ENCODE measurements around the gene RGL3. TPM values are rescaled to one million over a fixed set of nuclear protein-coding genes. Genes with fewer than 3 reads are reported as not detected.

Gene RGL3
- total and polyA plus RNA-seq, 2 of the 4 experiments (the other 2 are of a cell fraction), result 0.18 to 0.62 TPM

DNA sequence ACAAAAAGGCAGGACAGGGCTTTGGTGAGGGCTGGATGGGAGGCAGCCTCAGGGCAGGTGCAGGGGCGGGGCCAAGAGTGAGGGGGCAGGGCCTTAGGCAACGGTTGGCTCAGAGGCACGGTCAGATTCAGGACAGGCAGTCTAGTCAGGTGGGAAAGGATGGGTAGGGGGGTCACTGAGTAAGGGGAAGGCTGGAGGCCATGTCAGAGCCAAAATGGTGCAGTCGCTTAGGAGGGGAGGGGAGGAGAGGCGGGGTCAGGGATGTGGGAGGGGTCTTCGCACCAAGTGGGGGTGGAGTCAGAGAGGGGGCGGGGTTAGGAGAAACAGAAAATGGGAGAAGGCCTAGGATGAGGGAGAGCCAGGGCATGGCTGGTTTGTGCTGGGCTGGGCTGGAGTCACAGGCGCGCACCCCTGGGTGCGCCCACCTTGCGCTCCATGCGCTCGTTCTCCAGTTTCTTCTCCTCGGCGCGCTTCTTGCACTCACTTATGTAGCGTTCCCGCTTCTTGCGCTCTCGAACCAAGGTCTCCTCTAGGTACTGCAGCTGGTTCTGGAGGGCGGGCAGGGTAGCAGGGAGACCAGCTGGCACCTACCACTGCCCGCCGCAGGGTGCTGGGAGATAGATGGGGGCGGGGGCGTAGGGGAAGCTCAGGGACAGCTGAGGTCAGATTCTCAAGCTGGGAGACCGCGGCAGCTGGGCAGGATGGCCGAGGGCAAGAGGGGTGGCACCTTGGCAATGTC is 6.8 kb upstream of the RGL3 start:
- H3K9me1 ChIP-seq (ENCODE audit: insufficient read depth, low read length), result no peaks in the 10 kb centered on the region
- H2AFZ ChIP-seq (replicated peaks; ENCODE audit: low read length, poor library complexity), result no peak overlapping the region
- CTCF ChIA-PET, result no interaction called here
- intact Hi-C loops (cut with micrococcal nuclease) (no loop called here), in situ Hi-C loops (cut with MboI; ENCODE audit: low sequenced_read_pairs) (no loop called here), dilution Hi-C loops (cut with HindIII; ENCODE audit: low sequenced_read_pairs, unreplicated experiment) (no loop called here)
- no peak overlapping the region for H2AK5ac ChIP-seq (ENCODE audit: low read depth, low read length)
- H2BK20ac ChIP-seq (ENCODE audit: low read depth, low read length), result no peak overlapping the region
- no peak overlapping the region for H4K5ac ChIP-seq (ENCODE audit: low read depth, low read length)
- H2BK5ac ChIP-seq (ENCODE audit: low read depth, low read length, poor library complexity, severe bottlenecking), result no peak overlapping the region
- no peak for ATAC-seq (ENCODE audit: low read depth)
- peaks cover 26% of the 10 kb centered on the region for H3K27me3 ChIP-seq (ENCODE audit: control insufficient read depth, insufficient read depth, low read length)
- H4K8ac ChIP-seq (ENCODE audit: low read depth in 2 of 2, low read length in 2 of 2), result no peak overlapping the region
- H3K4ac ChIP-seq (ENCODE audit: low read depth, low read length), result no peak overlapping the region
- POLR2A ChIA-PET (ENCODE audit: unreplicated experiment), result no interaction called here
- no peak overlapping the region for H3K18ac ChIP-seq (ENCODE audit: low read depth, low read length)
- no peak overlapping the region for H3K27ac ChIP-seq (ENCODE audit: insufficient read depth, low read length)
- no peak overlapping the region for H2AK9ac ChIP-seq (replicated peaks; ENCODE audit: low read depth, low read length, poor library complexity)
- H3K36me3 ChIP-seq (ENCODE audit: control insufficient read depth, insufficient read depth, low read length), result no peaks in the 10 kb centered on the region
- H3K4me3 ChIP-seq (ENCODE audit: insufficient read depth, low read depth, low read length), result no peak overlapping the region
- H4K20me1 ChIP-seq (ENCODE audit: insufficient read depth, low read length), result no peaks in the 10 kb centered on the region
- no peak overlapping the region for H2BK15ac ChIP-seq (ENCODE audit: low read depth, low read length)
- TF ChIP-seq SMC3 (IDR thresholded peaks at IDR 0.05; ENCODE audit: low read depth, low read length) (no peak), NFE2L2 (IDR thresholded peaks at IDR 0.05; ENCODE audit: low read depth, low read length) (no peak), RCOR1 (IDR thresholded peaks at IDR 0.05; ENCODE audit: insufficient replicate concordance, low read length) (no peak), RFX5 (IDR thresholded peaks at IDR 0.05; ENCODE audit: low read depth, low read length) (no peak), BHLHE40 (IDR thresholded peaks at IDR 0.05; ENCODE audit: low read depth, low read length) (no peak), RAD21 (IDR thresholded peaks at IDR 0.05; ENCODE audit: low read length) (no peak), MAFK (IDR thresholded peaks at IDR 0.05; ENCODE audit: low read depth, low read length) (no peak), MXI1 (IDR thresholded peaks at IDR 0.05; ENCODE audit: borderline replicate concordance, low read depth, low read length) (no peak), CHD1 (IDR thresholded peaks at IDR 0.05; ENCODE audit: low read depth, low read length) (no peak), FOS (IDR thresholded peaks at IDR 0.05; ENCODE audit: low read depth, low read length) (no peak), POLR2A (IDR thresholded peaks at IDR 0.05; ENCODE audit: low read depth, low read length) (no peak), CEBPB (IDR thresholded peaks at IDR 0.05; ENCODE audit: low read depth, low read length) (no peak), MAZ (IDR thresholded peaks at IDR 0.05; ENCODE audit: borderline replicate concordance, low read depth, low read length) (no peak)
- TF ChIP-seq, protein P1, sequence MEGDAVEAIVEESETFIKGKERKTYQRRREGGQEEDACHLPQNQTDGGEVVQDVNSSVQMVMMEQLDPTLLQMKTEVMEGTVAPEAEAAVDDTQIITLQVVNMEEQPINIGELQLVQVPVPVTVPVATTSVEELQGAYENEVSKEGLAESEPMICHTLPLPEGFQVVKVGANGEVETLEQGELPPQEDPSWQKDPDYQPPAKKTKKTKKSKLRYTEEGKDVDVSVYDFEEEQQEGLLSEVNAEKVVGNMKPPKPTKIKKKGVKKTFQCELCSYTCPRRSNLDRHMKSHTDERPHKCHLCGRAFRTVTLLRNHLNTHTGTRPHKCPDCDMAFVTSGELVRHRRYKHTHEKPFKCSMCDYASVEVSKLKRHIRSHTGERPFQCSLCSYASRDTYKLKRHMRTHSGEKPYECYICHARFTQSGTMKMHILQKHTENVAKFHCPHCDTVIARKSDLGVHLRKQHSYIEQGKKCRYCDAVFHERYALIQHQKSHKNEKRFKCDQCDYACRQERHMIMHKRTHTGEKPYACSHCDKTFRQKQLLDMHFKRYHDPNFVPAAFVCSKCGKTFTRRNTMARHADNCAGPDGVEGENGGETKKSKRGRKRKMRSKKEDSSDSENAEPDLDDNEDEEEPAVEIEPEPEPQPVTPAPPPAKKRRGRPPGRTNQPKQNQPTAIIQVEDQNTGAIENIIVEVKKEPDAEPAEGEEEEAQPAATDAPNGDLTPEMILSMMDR (conservative IDR thresholded peaks at IDR 0.05; ENCODE audit: low read depth, low read length), result no peak
- TF ChIP-seq, protein P2, sequence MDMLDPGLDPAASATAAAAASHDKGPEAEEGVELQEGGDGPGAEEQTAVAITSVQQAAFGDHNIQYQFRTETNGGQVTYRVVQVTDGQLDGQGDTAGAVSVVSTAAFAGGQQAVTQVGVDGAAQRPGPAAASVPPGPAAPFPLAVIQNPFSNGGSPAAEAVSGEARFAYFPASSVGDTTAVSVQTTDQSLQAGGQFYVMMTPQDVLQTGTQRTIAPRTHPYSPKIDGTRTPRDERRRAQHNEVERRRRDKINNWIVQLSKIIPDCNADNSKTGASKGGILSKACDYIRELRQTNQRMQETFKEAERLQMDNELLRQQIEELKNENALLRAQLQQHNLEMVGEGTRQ (IDR thresholded peaks at IDR 0.05; ENCODE audit: low read depth, low read length), result no peak
- TF ChIP-seq, protein P3, sequence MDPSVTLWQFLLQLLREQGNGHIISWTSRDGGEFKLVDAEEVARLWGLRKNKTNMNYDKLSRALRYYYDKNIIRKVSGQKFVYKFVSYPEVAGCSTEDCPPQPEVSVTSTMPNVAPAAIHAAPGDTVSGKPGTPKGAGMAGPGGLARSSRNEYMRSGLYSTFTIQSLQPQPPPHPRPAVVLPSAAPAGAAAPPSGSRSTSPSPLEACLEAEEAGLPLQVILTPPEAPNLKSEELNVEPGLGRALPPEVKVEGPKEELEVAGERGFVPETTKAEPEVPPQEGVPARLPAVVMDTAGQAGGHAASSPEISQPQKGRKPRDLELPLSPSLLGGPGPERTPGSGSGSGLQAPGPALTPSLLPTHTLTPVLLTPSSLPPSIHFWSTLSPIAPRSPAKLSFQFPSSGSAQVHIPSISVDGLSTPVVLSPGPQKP (IDR thresholded peaks at IDR 0.05; ENCODE audit: borderline replicate concordance, low read depth, low read length), result no peak
- no peak for DNase-seq
- WGBS, 2 experiments (ENCODE audit: extremely low coverage in 2 of 2, insufficient read length in 1 of 2), result 91% methylated on average over 12 of the region's 28 CpGs; no CpG with 5 or more reads in 1 of the 2 experiments
- no peak overlapping the region for H3K4me2 ChIP-seq (ENCODE audit: low read depth, low read length)
- no peak overlapping the region for H3K56ac ChIP-seq (ENCODE audit: extremely low read depth, insufficient read depth, low read length)
- no peak overlapping the region for H4K91ac ChIP-seq (ENCODE audit: insufficient read depth, low read depth, low read length)
- H3K23ac ChIP-seq (ENCODE audit: low read depth, low read length), result no peak overlapping the region
- no peak overlapping the region for H2BK120ac ChIP-seq (ENCODE audit: low read depth, low read length)
- H3K9me3 ChIP-seq (ENCODE audit: control insufficient read depth, insufficient read depth, low read length), result no peaks in the 10 kb centered on the region
- H3K79me1 ChIP-seq (ENCODE audit: low read depth in 1 of 2, low read length in 2 of 2), result no peaks in the 10 kb centered on the region
- BruUV-seq (replicated peaks), result no TSS peak
- no peak overlapping the region for H3K14ac ChIP-seq (replicated peaks; ENCODE audit: low read depth, low read length)
- H3K4me1 ChIP-seq (ENCODE audit: control insufficient read depth, insufficient read depth, low read length), result no peaks in the 10 kb centered on the region
- no peak overlapping the region for H3K9ac ChIP-seq (ENCODE audit: low read depth, low read length)

Measured in IMR-90 (cell line).